ENCODE results near the gene ADGRL2.

ADGRL2 gene

GRCh38 chr1:81800695-81801650 is at the start of gene ADGRL2:
Gene ADGRL2 (plus strand): TSS chr1:81800934. CDS start chr1:81836985, 36,051 bp downstream.
- no peak for DNase-seq (ENCODE audit: low read depth)

DNA sequence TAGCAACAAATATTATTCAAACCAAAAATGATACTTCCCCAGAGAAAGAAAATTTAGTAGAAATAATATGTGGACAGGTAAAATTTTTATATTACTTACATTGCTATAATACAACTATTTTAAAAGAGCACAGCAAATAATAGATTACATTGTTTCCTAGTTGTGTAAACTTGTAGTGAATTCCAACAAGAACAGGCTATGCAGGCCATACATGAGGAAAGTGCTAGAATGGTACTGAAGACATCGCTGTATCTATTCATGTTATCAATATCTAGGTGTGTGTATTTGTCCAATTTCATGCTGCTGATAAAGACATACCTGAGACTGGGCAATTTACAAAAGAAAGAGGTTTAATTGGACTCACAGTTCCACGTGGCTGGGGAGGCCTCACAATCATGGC is 47.9 kb upstream of the ADGRL2 start:
- no peak for DNase-seq (ENCODE audit: low read depth)

GRCh38 chr1:81754424-81754823 is 46.3 kb upstream of the ADGRL2 start:
- DNase-seq (ENCODE audit: low read depth) = no peak

- DNase-seq (ENCODE audit: low read depth) = no peak
Measured at GRCh38 chr1:81756872-81757271, 43.9 kb upstream of the ADGRL2 start.

- no peak for DNase-seq (ENCODE audit: low read depth)
Measured at GRCh38 chr1:81757398-81758020, 43.2 kb upstream of the ADGRL2 start.

- no peak for DNase-seq (ENCODE audit: low read depth)
Measured at GRCh38 chr1:81758181-81758580, 42.6 kb upstream of the ADGRL2 start.

GRCh38 chr1:81760477-81761097 is 40.1 kb upstream of the ADGRL2 start:
- no peak for DNase-seq (ENCODE audit: low read depth)

GRCh38 chr1:81775510-81775909 is 25.2 kb upstream of the ADGRL2 start:
- DNase-seq (ENCODE audit: low read depth) = no peak

GRCh38 chr1:81780705-81781454 is 19.9 kb upstream of the ADGRL2 start:
- DNase-seq (ENCODE audit: low read depth) = no peak

GRCh38 chr1:81781749-81782148 is 19.0 kb upstream of the ADGRL2 start:
- DNase-seq (ENCODE audit: low read depth) = no peak

GRCh38 chr1:81792184-81792583 is 8.6 kb upstream of the ADGRL2 start:
- DNase-seq (ENCODE audit: low read depth) = no peak

DNA sequence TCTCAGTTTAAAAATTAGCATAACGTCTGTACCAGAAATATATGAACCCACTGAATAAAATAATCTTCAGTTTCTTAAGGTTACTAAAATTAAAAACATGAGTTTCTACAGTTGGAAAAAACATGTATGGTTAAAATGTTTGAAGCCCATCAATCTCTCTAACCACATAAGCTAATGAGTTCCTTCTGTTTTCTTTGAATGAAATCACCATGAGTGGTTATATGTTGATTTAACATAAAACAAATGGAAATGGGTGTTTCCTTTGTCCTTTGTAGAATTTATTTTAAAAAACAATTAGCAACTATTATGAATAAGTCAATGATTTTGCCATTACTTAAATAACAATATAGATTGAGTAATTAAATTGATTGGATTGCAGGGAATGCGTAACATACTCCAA is 3.0 kb upstream of the ADGRL2 start:
- DNase-seq (ENCODE audit: low read depth) = no peak

GRCh38 chr1:81799939-81800694 is 617 bp upstream of the ADGRL2 start:
- no peak for DNase-seq (ENCODE audit: low read depth)

DNA sequence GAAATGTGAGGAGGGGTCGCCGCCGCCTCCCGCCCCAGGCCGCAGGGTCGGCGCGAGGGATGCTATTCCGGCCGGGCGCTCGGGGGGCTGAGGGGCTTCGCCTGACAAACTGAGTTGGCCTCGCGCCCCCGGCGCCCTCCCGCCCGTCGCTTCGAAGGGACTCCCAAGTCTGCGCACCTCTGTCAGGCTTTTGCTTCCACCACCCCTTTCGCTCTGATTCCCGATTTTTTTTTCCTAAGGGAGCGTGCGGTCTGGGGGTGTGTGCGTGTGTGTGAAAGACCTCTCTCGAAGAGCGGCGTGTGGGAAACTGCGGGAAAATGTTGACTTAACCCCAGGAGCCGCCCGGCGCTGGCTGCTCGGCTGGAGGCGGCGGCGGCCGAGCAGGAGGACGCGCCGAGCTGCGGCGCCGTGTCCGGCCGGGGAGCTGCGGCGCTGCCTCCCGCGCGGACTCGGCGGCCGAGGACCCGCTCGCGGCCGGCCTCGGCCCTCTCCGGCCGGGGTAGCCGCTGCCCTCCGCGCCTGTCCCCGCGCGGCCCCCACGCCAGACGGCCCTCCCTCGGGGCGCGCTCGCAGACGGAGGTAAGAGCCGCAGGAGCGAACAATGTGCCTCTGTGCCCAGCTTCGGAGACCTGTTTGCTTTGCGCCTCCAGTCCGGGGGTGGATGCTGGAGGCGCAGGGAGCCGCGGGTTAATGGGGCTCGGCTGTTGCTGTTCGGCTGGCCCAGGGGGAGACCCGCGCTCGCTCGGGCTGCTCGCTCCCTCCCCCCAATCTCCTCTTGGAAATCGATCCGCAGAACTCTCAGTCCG is 1.1 kb downstream of the ADGRL2 start:
- no peak for DNase-seq (ENCODE audit: low read depth)

DNA sequence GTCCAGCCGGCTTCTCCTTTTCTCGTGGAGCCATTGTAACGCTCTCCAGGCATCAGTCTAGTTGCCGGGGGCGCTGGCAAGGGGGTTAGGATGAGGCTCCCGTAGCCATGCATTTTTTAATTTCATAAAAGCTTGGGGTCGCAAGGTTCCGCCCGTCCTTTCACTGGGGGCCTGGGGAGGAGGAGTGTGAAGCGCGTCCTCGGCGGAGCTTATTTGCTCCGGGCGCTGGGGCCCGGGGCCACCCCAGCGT is 1.6 kb downstream of the ADGRL2 start:
- no peak for DNase-seq (ENCODE audit: low read depth)

DNA sequence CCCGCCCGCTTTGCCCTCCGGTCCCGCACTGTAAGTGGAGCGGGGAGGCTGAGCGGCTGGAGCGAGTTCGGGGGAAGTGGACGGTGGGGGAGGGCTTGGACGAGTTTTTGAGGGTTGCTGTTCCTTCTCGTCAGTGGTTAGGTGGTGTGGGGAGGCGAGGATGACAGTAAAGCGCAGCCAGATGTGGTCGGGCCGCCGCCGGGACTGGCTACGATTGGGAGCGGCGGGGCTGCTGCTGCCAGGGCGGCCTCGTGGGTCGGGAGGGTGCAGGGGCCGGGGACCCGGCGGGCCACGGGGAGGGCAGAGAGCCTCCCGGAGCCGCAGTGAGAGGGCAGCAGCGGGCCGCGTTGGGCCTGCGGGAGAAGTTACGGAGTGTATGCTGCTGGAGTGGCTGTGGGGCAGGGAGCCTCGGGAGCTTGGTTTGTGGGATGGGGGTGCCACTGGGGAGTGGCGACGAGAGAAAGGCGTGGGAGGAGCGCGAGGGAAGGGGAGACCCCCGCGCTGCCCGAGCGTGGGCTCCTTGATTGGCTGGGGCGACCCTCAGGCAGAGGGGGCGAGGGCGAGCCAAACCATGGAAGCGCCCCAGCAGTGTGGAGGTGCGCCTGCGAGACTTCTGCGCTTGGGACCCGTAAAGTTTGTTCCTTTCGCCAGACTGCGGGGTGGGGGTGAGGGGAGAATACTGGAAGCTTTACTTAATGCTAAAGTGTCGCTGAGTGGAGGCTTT is 2.1 kb downstream of the ADGRL2 start:
- DNase-seq (ENCODE audit: low read depth) = no peak

DNA sequence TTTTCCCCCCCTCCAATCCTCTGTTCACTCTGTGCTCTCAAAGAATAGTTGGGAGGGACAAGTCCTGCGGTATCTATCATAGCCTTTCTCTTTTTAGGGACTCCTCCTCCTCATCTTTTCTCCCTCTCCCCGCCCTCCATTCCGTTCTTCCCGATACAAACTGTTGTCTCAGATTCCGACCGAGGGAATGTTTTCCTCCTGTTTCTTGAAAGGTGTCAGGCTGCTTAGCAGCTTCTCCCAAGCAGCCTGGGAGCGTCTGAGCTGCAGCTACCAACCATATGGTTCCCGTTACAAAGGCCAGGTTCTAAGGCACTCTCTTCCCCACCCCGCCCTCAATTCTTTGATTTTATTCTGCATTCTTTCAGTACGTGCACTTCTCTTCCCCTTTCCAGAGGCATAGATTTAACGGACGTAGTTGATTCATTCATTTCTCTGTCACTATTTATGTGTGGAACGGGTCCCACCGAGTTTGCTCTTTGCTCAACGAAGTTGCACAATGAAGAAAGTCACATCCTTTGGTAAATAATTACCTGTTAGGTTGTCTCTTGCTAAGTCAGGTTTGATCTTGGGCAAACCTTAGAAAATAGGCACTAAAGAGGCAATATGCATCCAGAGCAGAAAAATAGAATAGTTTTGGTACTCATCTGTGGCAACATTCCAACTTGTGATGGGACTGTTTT is 2.8 kb downstream of the ADGRL2 start:
- DNase-seq (ENCODE audit: low read depth) = no peak

DNA sequence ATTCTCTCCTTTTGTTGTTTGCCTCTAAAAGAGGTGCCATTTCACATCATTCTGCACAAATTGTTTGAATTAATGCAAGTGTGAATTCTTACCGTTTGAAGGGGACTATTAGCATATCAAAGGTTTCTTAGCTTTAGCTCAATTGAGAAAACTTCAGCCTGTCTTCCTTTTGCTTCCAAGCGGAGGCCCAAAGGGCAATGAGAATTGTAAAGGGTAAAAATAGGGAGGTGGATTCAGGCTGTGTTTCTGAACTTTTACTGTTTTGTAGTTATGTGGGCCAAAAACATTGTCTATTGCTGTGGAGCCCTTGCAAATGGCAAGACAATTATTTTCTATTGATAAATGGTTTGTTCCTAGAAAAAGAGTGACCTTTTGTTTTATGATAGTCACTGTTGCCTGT is 3.6 kb downstream of the ADGRL2 start:
- DNase-seq (ENCODE audit: low read depth) = no peak

GRCh38 chr1:81805537-81806431 is 5.0 kb downstream of the ADGRL2 start:
- DNase-seq (ENCODE audit: low read depth) = no peak
